OCI-LY3 (cell line): ENCODE data around the gene PDE4A.

Experiments used
- EZH2phosphoT487 ChIP-seq: fragments of 200-600 bp; shearing (Covaris generic); IDR thresholded peaks from 2 replicates; pipeline ENCODE4 v1.6.1; 2018; ENCODE audit warnings: antibody characterized with exemption, mixed run types, low read depth
- TF ChIP-seq, protein P1 (sequence below): fragments of 200-600, 300-600 bp; sonication (generic); IDR thresholded peaks from 2 replicates; pipeline ENCODE4 v1.5.1; 2014; ENCODE audit warnings: antibody characterized with exemption, low read length, low read depth

GRCh38 chr19:10514211-10515145 lies 94.1 kb downstream of the PDE4A start:
- TF ChIP-seq, protein P1, sequence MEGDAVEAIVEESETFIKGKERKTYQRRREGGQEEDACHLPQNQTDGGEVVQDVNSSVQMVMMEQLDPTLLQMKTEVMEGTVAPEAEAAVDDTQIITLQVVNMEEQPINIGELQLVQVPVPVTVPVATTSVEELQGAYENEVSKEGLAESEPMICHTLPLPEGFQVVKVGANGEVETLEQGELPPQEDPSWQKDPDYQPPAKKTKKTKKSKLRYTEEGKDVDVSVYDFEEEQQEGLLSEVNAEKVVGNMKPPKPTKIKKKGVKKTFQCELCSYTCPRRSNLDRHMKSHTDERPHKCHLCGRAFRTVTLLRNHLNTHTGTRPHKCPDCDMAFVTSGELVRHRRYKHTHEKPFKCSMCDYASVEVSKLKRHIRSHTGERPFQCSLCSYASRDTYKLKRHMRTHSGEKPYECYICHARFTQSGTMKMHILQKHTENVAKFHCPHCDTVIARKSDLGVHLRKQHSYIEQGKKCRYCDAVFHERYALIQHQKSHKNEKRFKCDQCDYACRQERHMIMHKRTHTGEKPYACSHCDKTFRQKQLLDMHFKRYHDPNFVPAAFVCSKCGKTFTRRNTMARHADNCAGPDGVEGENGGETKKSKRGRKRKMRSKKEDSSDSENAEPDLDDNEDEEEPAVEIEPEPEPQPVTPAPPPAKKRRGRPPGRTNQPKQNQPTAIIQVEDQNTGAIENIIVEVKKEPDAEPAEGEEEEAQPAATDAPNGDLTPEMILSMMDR = no peak
- TF ChIP-seq EZH2phosphoT487 = no peak
